Stimulated activated CD4-positive, alpha-beta T cell treated with anti-CD3 and anti-CD28 coated beads, Interleukin-1b, Interleukin-23, amount 100 ng/mL, for 4 hours (primary cell): ENCODE measurements around the gene FKBP5.
A peak's percentile ranks its signal among the peaks of the same experiment; 100 is the strongest.
"Not testable (repeated sequence)": the region's sequence is repeated elsewhere in the genome, so short reads cannot be mapped to it uniquely, and the experiment has no call there.

ENCODE experiments used
- DNase-seq, 2 donors: peaks; one replicate each; pipeline ENCODE4 v3.0.0-alpha.2; 2020; ENCODE audit warnings: low read depth in 2 of 2

Gene FKBP5

GRCh38 chr6:35589201-35589739 lies 99.4 kb downstream of the FKBP5 start:
- DNase-seq, result no peak

DNA sequence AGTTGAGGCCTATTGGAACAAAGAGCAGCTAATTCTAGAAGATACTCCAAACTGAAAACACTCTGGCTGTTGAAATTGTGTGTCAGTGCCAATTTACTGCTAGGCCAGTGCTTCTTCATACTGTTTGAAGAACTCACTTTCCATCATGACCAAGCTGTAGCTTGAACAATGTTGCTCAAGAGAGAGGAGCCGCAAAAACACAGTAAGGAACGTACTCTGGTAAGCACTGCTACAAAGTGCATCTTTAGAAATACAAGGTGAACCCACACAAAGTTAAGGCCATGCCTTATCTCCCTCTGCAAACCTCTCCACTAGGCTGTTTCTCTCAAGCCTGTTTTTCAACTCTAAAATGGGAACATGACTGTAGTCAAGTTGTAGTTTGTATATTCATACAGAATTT lies 101.5 kb downstream of the FKBP5 start:
- DNase-seq, result no peak

- DNase-seq, result no peak
Measured at GRCh38 chr6:35586542-35586941, 102.2 kb downstream of the FKBP5 start.

- no peak for DNase-seq
Measured at GRCh38 chr6:35585658-35586057, 103.1 kb downstream of the FKBP5 start.

GRCh38 chr6:35583893-35584688 lies 104.6 kb downstream of the FKBP5 start:
- peak; percentile 41 to 67 for DNase-seq

- no peak for DNase-seq
Measured at GRCh38 chr6:35582315-35582714, 106.4 kb downstream of the FKBP5 start.

DNA sequence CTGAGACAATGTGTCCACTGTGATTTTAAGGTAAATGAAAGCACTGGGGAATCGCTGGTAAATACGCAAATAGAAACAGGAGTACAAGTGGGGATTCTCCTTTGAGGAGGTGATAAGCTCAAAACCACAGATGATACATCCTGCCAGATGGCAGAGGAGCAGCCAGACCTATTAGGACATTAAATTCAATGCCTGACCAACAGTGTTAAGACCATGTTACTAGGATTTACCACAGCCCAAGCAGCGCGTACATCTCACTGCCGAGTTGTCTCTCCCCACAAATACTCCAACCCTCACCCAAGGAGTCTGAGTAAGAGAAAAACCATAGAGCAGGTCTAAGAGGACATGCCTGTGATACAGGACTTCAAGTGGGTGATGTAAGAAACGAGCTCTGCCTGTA lies 107.1 kb downstream of the FKBP5 start:
- DNase-seq, result no peak

DNA sequence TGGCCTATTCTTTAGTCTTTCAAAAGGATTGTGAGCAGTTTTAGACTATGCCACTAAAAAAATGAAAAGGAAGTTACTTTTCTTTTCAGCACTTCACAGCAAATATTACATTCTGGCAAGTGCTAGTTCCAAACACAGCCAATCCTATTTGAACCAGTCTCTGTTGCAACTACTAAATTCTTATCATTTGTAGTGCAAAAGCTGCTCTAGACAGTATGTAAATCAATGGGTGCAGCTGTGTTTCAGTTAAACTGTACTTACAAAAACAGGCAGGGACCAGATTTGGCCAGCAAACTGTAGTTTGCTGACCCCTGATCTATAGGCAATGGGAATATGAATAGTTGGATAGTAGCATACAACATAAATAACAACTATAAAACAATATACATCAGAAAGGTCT lies 107.9 kb downstream of the FKBP5 start:
- DNase-seq, result no peak

DNA sequence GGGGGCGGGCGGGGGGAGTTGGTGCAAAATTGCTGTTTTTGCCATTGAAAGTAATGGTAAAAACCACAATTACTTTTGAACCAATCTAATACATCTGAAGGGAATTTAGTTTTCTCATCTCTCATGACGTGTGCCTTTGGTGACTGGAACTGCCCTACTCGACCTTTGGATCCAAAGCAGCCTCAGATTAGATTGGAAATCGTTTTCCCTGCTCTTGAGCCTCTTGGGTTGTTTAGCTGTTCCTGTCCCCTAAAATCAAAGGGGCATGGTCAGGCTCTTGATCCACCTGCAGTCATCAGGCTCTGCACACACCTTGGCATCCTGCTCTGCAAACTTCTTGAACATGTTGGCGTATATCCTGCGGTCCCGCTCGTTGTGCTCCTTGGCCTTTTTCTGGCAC lies 112.0 kb downstream of the FKBP5 start:
- no peak for DNase-seq

- no peak for DNase-seq
Measured at GRCh38 chr6:35573495-35574110, 115.1 kb downstream of the FKBP5 start.

GRCh38 chr6:35570885-35571330 lies 117.8 kb downstream of the FKBP5 start:
- DNase-seq, result not testable (repeated sequence)

DNA sequence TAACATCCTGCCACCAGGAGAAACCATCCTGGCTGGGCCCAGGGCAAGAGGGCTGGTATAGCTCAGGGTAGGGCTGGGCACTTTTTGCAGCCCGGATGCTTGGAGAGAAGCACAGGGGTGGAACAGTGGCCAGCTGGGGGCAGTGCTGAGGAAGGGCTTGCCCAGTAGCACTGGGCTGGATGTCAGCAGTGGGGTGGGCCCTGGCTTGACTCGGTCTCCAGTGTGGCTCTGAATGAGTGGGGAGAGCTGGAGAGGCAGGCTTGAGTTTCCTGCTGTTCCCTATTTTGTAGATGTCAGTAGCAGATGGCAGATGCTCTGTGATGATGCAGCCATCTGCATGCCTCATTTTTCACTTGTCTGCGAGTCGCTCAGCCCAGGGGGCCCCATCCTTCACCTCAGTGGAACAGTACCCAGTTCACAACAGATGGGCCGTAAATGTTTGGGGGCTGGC lies 119.7 kb downstream of the FKBP5 start:
- DNase-seq, result peak in 1 of 2 donors; percentile 28

DNA sequence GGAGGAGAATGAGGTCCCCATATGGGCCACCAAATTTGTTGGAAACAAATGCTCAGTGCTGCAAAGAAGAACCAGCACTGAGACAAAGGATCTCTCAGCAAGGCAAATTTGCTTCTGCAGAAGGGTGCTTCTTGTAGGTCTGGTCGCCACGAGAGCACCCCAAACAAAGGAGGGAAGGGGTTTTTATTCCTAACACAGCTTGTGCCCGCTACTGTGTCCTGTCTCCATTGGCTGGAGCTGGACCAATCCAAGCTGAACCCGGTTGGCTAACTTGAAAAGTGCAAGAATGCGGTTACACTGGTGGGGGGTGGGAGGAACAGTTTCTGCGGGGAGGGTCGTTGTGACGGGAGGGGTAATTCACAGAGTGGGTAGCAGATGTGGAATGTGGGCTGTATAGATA lies 121.9 kb downstream of the FKBP5 start:
- no peak for DNase-seq

DNA sequence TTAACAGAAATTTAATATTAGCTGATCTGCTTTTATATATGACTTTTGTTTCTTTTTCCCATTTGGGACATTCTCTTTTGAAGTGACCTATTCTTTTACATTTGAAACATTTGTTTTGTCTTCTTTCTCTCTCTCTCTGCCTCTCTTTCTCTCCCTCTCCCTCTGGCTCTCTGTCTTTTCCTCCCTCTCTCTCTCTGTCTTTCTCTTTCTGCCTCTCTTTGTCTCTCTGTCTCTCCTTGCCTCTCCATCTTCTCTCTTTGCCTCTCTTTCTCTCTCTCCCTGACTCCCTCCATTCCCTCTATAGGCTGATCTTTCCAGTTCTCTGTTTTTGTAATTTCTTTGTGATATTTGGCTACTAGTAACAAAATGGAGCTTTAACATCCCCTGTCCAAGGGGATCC lies 124.0 kb downstream of the FKBP5 start:
- no peak for DNase-seq

- no peak for DNase-seq
Measured at GRCh38 chr6:35562060-35562459, 126.7 kb downstream of the FKBP5 start.

DNA sequence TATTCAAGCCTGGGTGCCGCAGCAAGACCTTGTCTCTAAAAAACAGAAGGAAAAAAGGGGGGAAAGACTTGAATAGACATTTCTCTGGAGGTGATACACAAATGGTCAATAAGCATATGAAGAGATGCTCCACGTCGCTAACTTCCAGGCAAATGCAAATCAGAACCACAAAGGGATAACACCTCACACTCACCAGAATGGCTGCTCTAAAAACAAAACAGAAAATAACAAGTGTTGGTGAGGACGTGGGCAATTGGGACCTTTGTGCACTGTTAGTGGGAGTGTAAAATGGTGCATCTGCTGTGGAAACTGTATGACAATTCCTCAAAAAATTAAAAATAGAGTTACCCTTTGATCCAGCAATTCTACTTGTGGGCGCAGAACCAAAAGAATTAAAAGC lies 127.6 kb downstream of the FKBP5 start:
- DNase-seq, result no peak

GRCh38 chr6:35558571-35558970 lies 130.1 kb downstream of the FKBP5 start:
- DNase-seq, result no peak

DNA sequence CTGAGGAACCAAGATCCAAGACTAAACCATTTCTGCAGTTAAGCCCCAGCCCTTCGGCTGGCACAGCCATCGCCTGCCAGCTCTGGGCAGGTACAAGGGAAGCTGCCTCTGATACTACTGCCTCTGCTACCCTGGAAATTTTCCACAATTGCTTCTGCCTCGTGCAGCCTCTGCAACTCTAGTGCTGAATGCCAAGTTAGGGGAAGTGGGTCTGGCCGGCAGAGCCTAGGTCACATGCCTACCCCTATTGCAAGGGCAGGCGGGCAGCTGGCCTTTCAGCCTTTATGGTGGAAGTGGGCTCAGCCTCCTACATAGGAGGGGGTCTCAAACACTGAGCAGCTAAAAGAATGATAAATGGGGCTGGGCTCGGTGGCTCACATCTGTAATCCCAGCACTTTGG lies 131.5 kb downstream of the FKBP5 start:
- DNase-seq, result no peak

- DNase-seq, result no peak
Measured at GRCh38 chr6:35554811-35555210, 133.9 kb downstream of the FKBP5 start.

- no peak for DNase-seq
Measured at GRCh38 chr6:35553315-35553714, 135.4 kb downstream of the FKBP5 start.

- peak; percentile 49 to 50 for DNase-seq
Measured at GRCh38 chr6:35552285-35552917, 136.3 kb downstream of the FKBP5 start.

GRCh38 chr6:35550437-35550836 lies 138.3 kb downstream of the FKBP5 start:
- no peak for DNase-seq

DNA sequence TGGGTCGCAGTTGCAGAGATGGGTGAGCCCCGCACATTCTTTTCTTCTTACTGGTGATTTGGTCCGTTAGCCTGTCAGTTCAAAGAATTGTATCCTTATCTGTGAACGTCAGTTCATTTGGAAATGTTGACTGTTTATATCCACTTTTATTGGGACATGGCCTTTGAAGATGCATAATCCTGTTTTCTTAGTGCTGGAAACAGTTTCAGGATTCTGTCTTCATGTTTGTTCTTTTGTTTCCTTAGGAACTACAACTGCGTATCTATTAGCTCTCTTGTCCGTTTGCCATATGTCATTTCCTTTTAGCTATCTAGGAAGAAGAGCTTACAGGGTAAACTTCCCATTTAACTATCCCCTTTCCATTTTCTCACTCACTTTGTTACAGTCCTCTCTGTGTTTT lies 141.0 kb downstream of the FKBP5 start:
- no peak for DNase-seq
